Rectal smooth muscle tissue (tissue), 1 donor: ENCODE measurements around the gene MCMBP.
"Not testable (repeated sequence)": the region's sequence is repeated elsewhere in the genome, so short reads cannot be mapped to it uniquely, and the experiment has no call there.

ENCODE experiments used
- H3K27ac ChIP-seq: one replicate; pipeline ENCODE4 v1.7.0; 2013; ENCODE audit warnings: low read depth, low read length, inconsistent platforms
- H3K27me3 ChIP-seq: one replicate; pipeline ENCODE4 v1.7.0; 2013; ENCODE audit warnings: low read length; ENCODE audit not compliant: control insufficient read depth, insufficient read depth
- H3K36me3 ChIP-seq: one replicate; pipeline ENCODE4 v1.7.0; 2013; ENCODE audit warnings: low read length; ENCODE audit not compliant: control insufficient read depth, insufficient read depth
- H3K4me1 ChIP-seq: one replicate; pipeline ENCODE4 v1.7.0; 2013; ENCODE audit warnings: low read length; ENCODE audit not compliant: control insufficient read depth, insufficient read depth
- H3K4me3 ChIP-seq: one replicate; pipeline ENCODE4 v1.7.0; 2013; ENCODE audit warnings: low read length
- H3K9ac ChIP-seq: one replicate; pipeline ENCODE4 v1.7.0; 2013; ENCODE audit warnings: low read length

MCMBP gene

GRCh38 chr10:119893074-119893473 lies 20.4 kb upstream of the MCMBP start:
- H3K4me3 ChIP-seq, result peak overlapping the region; percentile 99
- no peaks in the 10 kb centered on the region for H3K27me3 ChIP-seq
- H3K36me3 ChIP-seq, result peaks cover 6% of the 10 kb centered on the region
- peak overlapping the region; percentile 90 for H3K27ac ChIP-seq
- peaks cover 12% of the 10 kb centered on the region for H3K4me1 ChIP-seq
- peak overlapping the region; percentile 61 for H3K9ac ChIP-seq

GRCh38 chr10:119892188-119893065 lies 19.8 kb upstream of the MCMBP start, which contains the start of gene SEC23IP:
SEC23IP (plus strand) TSS chr10:119892730; CDS start chr10:119892783, 53 bp downstream.
- H3K36me3 ChIP-seq, result peaks cover 6% of the 10 kb centered on the region
- H3K27me3 ChIP-seq, result no peaks in the 10 kb centered on the region
- peak within 1 kb of the TSS; percentile 90 for H3K27ac ChIP-seq
- peak within 1 kb of the TSS; percentile 99 for H3K4me3 ChIP-seq
- peak within 1 kb of the TSS; percentile 61 for H3K9ac ChIP-seq
- peaks cover 12% of the 10 kb centered on the region for H3K4me1 ChIP-seq

DNA sequence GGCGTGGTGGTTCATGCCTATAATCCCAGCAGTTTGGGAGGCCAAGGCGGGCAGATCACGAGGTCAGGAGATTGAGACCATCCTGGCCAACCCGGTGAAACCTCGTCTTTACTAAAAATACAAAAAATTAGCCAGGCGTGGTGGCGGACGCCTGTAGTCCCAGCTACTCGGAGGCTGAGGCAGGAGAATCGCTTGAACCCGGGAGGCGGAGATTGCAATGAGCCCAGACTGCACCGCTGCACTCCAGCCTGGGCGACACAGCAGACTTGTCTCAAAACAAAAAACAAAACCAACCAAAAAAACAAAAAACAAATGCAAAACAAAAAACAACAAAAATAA lies 19.2 kb upstream of the MCMBP start:
- not testable (repeated sequence) for H3K36me3 ChIP-seq, H3K4me1 ChIP-seq, H3K9ac ChIP-seq, H3K27me3 ChIP-seq
- Histone ChIP-seq H3K4me3 (peak overlapping the region; percentile 99), H3K27ac (peak overlapping the region; percentile 90)

GRCh38 chr10:119890307-119890706 lies 17.7 kb upstream of the MCMBP start:
- not testable (repeated sequence) for H3K27me3 ChIP-seq, H3K4me1 ChIP-seq, H3K9ac ChIP-seq, H3K4me3 ChIP-seq, H3K36me3 ChIP-seq, H3K27ac ChIP-seq

- not testable (repeated sequence) for H3K27me3 ChIP-seq
Measured at GRCh38 chr10:119889201-119889600, 16.6 kb upstream of the MCMBP start.

GRCh38 chr10:119888715-119889114 lies 16.1 kb upstream of the MCMBP start:
- H3K4me3 ChIP-seq, H3K27ac ChIP-seq, H3K9ac ChIP-seq, H3K27me3 ChIP-seq, H3K36me3 ChIP-seq, H3K4me1 ChIP-seq: not testable (repeated sequence)

More at GRCh38 chr10:119889201-119889600, 16.6 kb upstream of the MCMBP start:
- not testable (repeated sequence) for H3K36me3 ChIP-seq, H3K9ac ChIP-seq, H3K4me3 ChIP-seq, H3K27ac ChIP-seq, H3K4me1 ChIP-seq

GRCh38 chr10:119886070-119886469 lies 13.4 kb upstream of the MCMBP start:
- H3K27ac ChIP-seq, H3K4me1 ChIP-seq, H3K4me3 ChIP-seq, H3K27me3 ChIP-seq, H3K36me3 ChIP-seq, H3K9ac ChIP-seq: not testable (repeated sequence)

GRCh38 chr10:119883901-119884611 lies 11.4 kb upstream of the MCMBP start:
- H3K9ac ChIP-seq, H3K4me3 ChIP-seq, H3K27me3 ChIP-seq, H3K27ac ChIP-seq, H3K4me1 ChIP-seq, H3K36me3 ChIP-seq: not testable (repeated sequence)

DNA sequence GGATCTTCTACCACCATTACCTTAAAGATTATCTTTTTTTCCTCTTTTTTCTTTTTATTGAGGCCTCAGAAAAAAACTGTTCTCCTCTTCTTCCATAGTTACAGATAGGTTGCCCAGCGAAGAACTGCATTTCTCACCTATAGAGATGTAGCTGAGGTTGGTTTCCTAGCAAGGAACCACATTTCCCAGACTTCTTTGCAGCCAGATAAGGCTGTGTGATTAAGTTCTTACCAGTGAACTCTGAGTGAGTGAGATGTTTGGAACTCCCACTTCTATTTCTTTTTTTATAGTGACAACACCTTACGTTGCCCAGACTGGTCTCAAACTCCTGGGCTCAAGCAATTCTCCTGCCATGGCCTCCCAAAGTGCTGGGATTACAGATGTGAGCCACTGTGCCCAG lies 5.9 kb upstream of the MCMBP start:
- no peaks in the 10 kb centered on the region for H3K27me3 ChIP-seq
- H3K4me1 ChIP-seq, result no peaks in the 10 kb centered on the region
- no peak overlapping the region for H3K9ac ChIP-seq
- H3K27ac ChIP-seq, result no peak overlapping the region
- H3K36me3 ChIP-seq, result no peaks in the 10 kb centered on the region
- H3K4me3 ChIP-seq, result no peak overlapping the region

GRCh38 chr10:119872860-119873681 lies 428 bp upstream of the MCMBP start:
- H3K27me3 ChIP-seq, result no peaks in the 10 kb centered on the region
- peak overlapping the region; percentile 89 for H3K27ac ChIP-seq
- H3K9ac ChIP-seq, result peak overlapping the region; percentile 66
- H3K4me1 ChIP-seq, result peaks cover 7% of the 10 kb centered on the region
- no peaks in the 10 kb centered on the region for H3K36me3 ChIP-seq
- peak overlapping the region; percentile 69 for H3K4me3 ChIP-seq

GRCh38 chr10:119871881-119872609 lies 598 bp downstream of the MCMBP start:
- Histone ChIP-seq H3K9ac (peak overlapping the region; percentile 37), H3K27me3 (no peaks in the 10 kb centered on the region), H3K4me3 (peak overlapping the region; percentile 69), H3K36me3 (no peaks in the 10 kb centered on the region), H3K4me1 (peaks cover 7% of the 10 kb centered on the region), H3K27ac (peak overlapping the region; percentile 89)

DNA sequence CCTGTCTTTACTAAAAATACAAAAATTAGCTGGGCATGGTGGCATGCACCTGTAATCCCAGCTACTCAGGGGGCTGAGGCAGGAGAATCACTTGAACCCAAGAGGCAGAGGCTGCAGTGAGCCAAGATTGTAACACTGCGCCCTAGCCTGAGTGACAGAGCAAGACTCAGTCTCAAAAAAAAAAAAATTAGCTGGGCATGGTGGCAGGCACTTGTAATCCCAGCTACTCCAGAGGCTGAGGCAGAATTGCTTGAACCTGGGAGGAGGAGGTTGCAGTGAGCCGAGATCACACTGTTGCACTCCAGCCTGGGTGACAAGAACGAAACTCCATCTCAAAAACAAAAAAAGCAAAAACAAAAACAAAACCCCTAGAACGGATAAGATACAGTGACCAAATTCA lies 3.2 kb downstream of the MCMBP start:
- not testable (repeated sequence) for H3K36me3 ChIP-seq, H3K27me3 ChIP-seq, H3K27ac ChIP-seq, H3K4me1 ChIP-seq, H3K9ac ChIP-seq, H3K4me3 ChIP-seq
